Myocyte (in vitro differentiated cells): ENCODE data around the gene ADAP2. TPM values are rescaled to one million over a fixed set of nuclear protein-coding genes. Genes with fewer than 3 reads are reported as not detected.
"Not testable (repeated sequence)": the region's sequence is repeated elsewhere in the genome, so short reads cannot be mapped to it uniquely, and the experiment has no call there.

Experiments
- DNase-seq: peaks from one replicate; pipeline ENCODE4 v3.0.0-alpha.2; 2012; ENCODE audit warnings: low read depth
- polyA plus RNA-seq: library from polyadenylated mRNA; unstranded; fragments of >200 nt; gene quantifications from one replicate; pipeline ENCODE4 v1.2.1, GENCODE V29; 2012; ENCODE audit warnings: missing spikeins
- total RNA-seq: library from RNA; depleted of rRNA; stranded (reverse); fragments of >200 nt; gene quantifications from 2 replicates; pipeline ENCODE4 v1.2.3, GENCODE V29; 2014

Gene ADAP2
- total RNA-seq, result 0.51 and 1.4 TPM in 2 replicates
- 0.30 TPM for polyA plus RNA-seq

GRCh38 chr17:30921544-30922196 lies at the start of gene ADAP2:
TSS of gene ADAP2 (plus strand) at chr17:30921945. CDS start at chr17:30922015, 70 bp downstream.
- no peak for DNase-seq

- DNase-seq, result no peak
Measured at GRCh38 chr17:30886187-30886586, 35.6 kb upstream of the ADAP2 start.

- DNase-seq, result no peak
Measured at GRCh38 chr17:30894236-30894635, 27.5 kb upstream of the ADAP2 start.

- DNase-seq, result no peak
Measured at GRCh38 chr17:30897311-30897710, 24.4 kb upstream of the ADAP2 start.

GRCh38 chr17:30905742-30906100 lies 16.0 kb upstream of the ADAP2 start:
- DNase-seq, result peak; percentile 41

GRCh38 chr17:30906101-30906911 lies 15.4 kb upstream of the ADAP2 start, which contains the start of gene TEFM:
TSS of gene TEFM (minus strand) at chr17:30906238. CDS start at chr17:30906198, 40 bp downstream.
- DNase-seq, result peak; percentile 94

GRCh38 chr17:30908717-30909420 lies 12.9 kb upstream of the ADAP2 start:
- DNase-seq, result no peak

- DNase-seq, result not testable (repeated sequence)
Measured at GRCh38 chr17:30910151-30910550, 11.6 kb upstream of the ADAP2 start.

GRCh38 chr17:30913955-30914354 lies 7.8 kb upstream of the ADAP2 start:
- no peak for DNase-seq

GRCh38 chr17:30915833-30916611 lies 5.7 kb upstream of the ADAP2 start:
- no peak for DNase-seq

GRCh38 chr17:30917050-30917449 lies 4.7 kb upstream of the ADAP2 start:
- no peak for DNase-seq

- DNase-seq, result no peak
Measured at GRCh38 chr17:30920282-30920681, 1.5 kb upstream of the ADAP2 start.

- DNase-seq, result no peak
Measured at GRCh38 chr17:30920683-30921543, 832 bp upstream of the ADAP2 start.

GRCh38 chr17:30922235-30923030 lies 688 bp downstream of the ADAP2 start:
- no peak for DNase-seq

- DNase-seq, result no peak
Measured at GRCh38 chr17:30924341-30924740, 2.6 kb downstream of the ADAP2 start.

- DNase-seq, result no peak
Measured at GRCh38 chr17:30926516-30926915, 4.8 kb downstream of the ADAP2 start.

GRCh38 chr17:30927756-30928155 lies 6.0 kb downstream of the ADAP2 start:
- DNase-seq, result no peak

- DNase-seq, result no peak
Measured at GRCh38 chr17:30928584-30928983, 6.8 kb downstream of the ADAP2 start.

GRCh38 chr17:30929081-30929633 lies 7.4 kb downstream of the ADAP2 start:
- no peak for DNase-seq
